Left lung (tissue), 14 donors: Measurements from ENCODE around the gene SPATS1. TPM values are rescaled to one million over a fixed set of nuclear protein-coding genes. Genes with fewer than 3 reads are reported as not detected.
A peak's percentile ranks its signal among the peaks of the same experiment; 100 is the strongest.

Experiments used
- ATAC-seq: fragments of 200-7000 bp; cut with Tn5 transposase; one replicate; pipeline ENCODE4 v1.9.1; 2020; ENCODE audit warnings: moderate library complexity
- DNase-seq, 4 donors: peaks; one replicate each; pipeline ENCODE4 v3.0.0-alpha.2; 2013 to 2020
- H3K27ac ChIP-seq, 2 donors: fragments of 200-600 bp; sonication (generic) in 1 of 2; one replicate each; pipeline versions ENCODE4 v1.5.0 to v1.8.0; 2020 to 2021
- H3K27me3 ChIP-seq, 2 donors: fragments of 200-600 bp; sonication (generic) in 1 of 2; one replicate each; pipeline versions ENCODE4 v1.5.0 to v1.8.0; 2020 to 2021
- H3K36me3 ChIP-seq, 2 donors: fragments of 200-600 bp; sonication (generic) in 1 of 2; one replicate each; pipeline versions ENCODE4 v1.5.0 to v1.8.0; 2020 to 2021
- H3K4me1 ChIP-seq, 2 donors: fragments of 200-600 bp; one replicate each; pipeline ENCODE4 v1.8.0; 2021
- H3K4me3 ChIP-seq, 2 donors: fragments of 200-600 bp; sonication (generic) in 1 of 2; one replicate each; pipeline versions ENCODE4 v1.5.0 to v1.8.0; 2020 to 2021; ENCODE audit warnings: mild to moderate bottlenecking in 1 of 2
- H3K9me3 ChIP-seq, 2 donors: fragments of 200-600 bp; sonication (generic) in 1 of 2; one replicate each; pipeline versions ENCODE4 v1.5.0 to v1.8.0; 2020 to 2021
- CTCF ChIP-seq, 2 donors: fragments of 200-600 bp; sonication (generic) in 1 of 2; IDR thresholded peaks; one replicate each; pipeline versions ENCODE4 v1.5.0 to v1.8.0; 2021; ENCODE audit warnings: antibody characterized with exemption in 2 of 2
- intact Hi-C, 2 donors: fragments of 100-400 bp; cut with DNase I; formaldehyde crosslinking; loops; one replicate each; pipeline versions ENCODE4 v1.11.2 to v1.14.2; 2022
- long read RNA-seq, 12 donors: library from polyadenylated mRNA in 2 of 12; unstranded in 2 of 12; transcript quantifications; one replicate each; pipeline ENCODE4 v2.0.0 and lab custom pipeline, GENCODE V29; 2019 to 2026
- polyA plus RNA-seq, 6 donors: library from polyadenylated mRNA; unstranded; fragments of 120-200 nt; gene quantifications; one replicate each; pipeline ENCODE4 v1.2.1, GENCODE V29; 2013; ENCODE audit not compliant: insufficient read length in 6 of 6
- total RNA-seq, 2 donors: library from RNA; stranded (reverse); fragmentation: NEBNext Ultra II Directional; extraction: Animal tissue kit (Norgen Biotek cat#: 25700); gene quantifications; one replicate each; pipeline ENCODE4 v1.2.1, GENCODE V29; 2021
- donor health status: DM: no; HTN: yes; CAD: no.
- donor health status: DM: no; HTN: no; CAD: no.

Gene SPATS1
- total RNA-seq (under 1 TPM in 1 of 2 donors, not detected in 1; 0.45 TPM), polyA plus RNA-seq (1 to 10 TPM in 1 of 6 donors, under 1 TPM in 4, not detected in 1; 0.31 to 1.2 (median 0.38) TPM)
- long read RNA-seq, donor 1: 0 reads
- long read RNA-seq, donor 2: 0 reads
- long read RNA-seq, donor 3: 0 reads
- long read RNA-seq, donor 4: 0 reads
- long read RNA-seq, donor 5: 0 reads
- long read RNA-seq, donor 6: 0 reads
- long read RNA-seq, donor 7: 0 reads
- long read RNA-seq, donor 8: 0 reads
- long read RNA-seq, donor 9: 0 reads
- long read RNA-seq, donor 10: 0 reads
- long read RNA-seq, donor 11: 0 reads
- long read RNA-seq, donor 12: 0 reads

GRCh38 chr6:44342489-44342888 is at the start of gene SPATS1:
TSS of gene SPATS1 (plus strand) at chr6:44342650. CDS start at chr6:44343096, 446 bp downstream.
- no peak within 1 kb of the TSS for H3K27ac ChIP-seq
- ATAC-seq (no peak), DNase-seq (peak in 2 of 4 donors; percentile 26 to 74)
- no peaks in the 10 kb centered on the region for H3K9me3 ChIP-seq
- peaks cover 23 to 71% of the 10 kb centered on the region in 2 donors for H3K27me3 ChIP-seq
- peaks cover 0 to 8% of the 10 kb centered on the region in 2 donors for H3K4me1 ChIP-seq
- no peaks in the 10 kb centered on the region for H3K36me3 ChIP-seq
- intact Hi-C loops: no loop called here
- peak within 1 kb of the TSS in 1 of 2 donors; percentile 1 for H3K4me3 ChIP-seq
- no peak for TF ChIP-seq CTCF (IDR thresholded peaks at IDR 0.05)

GRCh38 chr6:44292661-44293365 is 49.6 kb upstream of the SPATS1 start:
- no peaks in the 10 kb centered on the region for H3K9me3 ChIP-seq
- peaks cover 33 to 100% of the 10 kb centered on the region in 2 donors for H3K27me3 ChIP-seq
- H3K4me3 ChIP-seq: no peak overlapping the region
- intact Hi-C loops: no loop called here
- ATAC-seq: no peak
- H3K27ac ChIP-seq: no peak overlapping the region
- no peaks in the 10 kb centered on the region for H3K36me3 ChIP-seq
- no peak for DNase-seq
- peaks cover 8 to 10% of the 10 kb centered on the region in 2 donors for H3K4me1 ChIP-seq
- no peak for TF ChIP-seq CTCF (IDR thresholded peaks at IDR 0.05)

GRCh38 chr6:44294832-44295791 is 47.3 kb upstream of the SPATS1 start:
- H3K27me3 ChIP-seq: peaks cover 39 to 89% of the 10 kb centered on the region in 2 donors
- DNase-seq (no peak), ATAC-seq (no peak)
- intact Hi-C loops: no loop called here
- peaks cover 8 to 15% of the 10 kb centered on the region in 2 donors for H3K4me1 ChIP-seq
- H3K27ac ChIP-seq: no peak overlapping the region
- no peak for TF ChIP-seq CTCF (IDR thresholded peaks at IDR 0.05)
- H3K9me3 ChIP-seq: no peaks in the 10 kb centered on the region
- H3K36me3 ChIP-seq: peaks cover 0 to 2% of the 10 kb centered on the region in 2 donors
- H3K4me3 ChIP-seq: no peak overlapping the region

- H3K4me1 ChIP-seq: peaks cover 8 to 15% of the 10 kb centered on the region in 2 donors
- ATAC-seq (peak; percentile 76), DNase-seq (peak in 3 of 4 donors; percentile 22 to 86 (median 59))
- H3K27ac ChIP-seq: no peak overlapping the region
- H3K4me3 ChIP-seq: peak overlapping the region; percentile 15 to 22
- H3K27me3 ChIP-seq: peaks cover 39 to 66% of the 10 kb centered on the region in 2 donors
- no peaks in the 10 kb centered on the region for H3K9me3 ChIP-seq
- peaks cover 0 to 25% of the 10 kb centered on the region in 2 donors for H3K36me3 ChIP-seq
- TF ChIP-seq CTCF (IDR thresholded peaks at IDR 0.05): no peak
- intact Hi-C loops: no loop called here
Observed at GRCh38 chr6:44297063-44298038, 45.1 kb upstream of the SPATS1 start.
